Fibroblast of pulmonary artery (primary cell): Measurements from ENCODE around the gene DYRK2.
A peak's percentile ranks its signal among the peaks of the same experiment; 100 is the strongest.

Source experiments
- DNase-seq: peaks from one replicate; pipeline ENCODE4 v3.0.0-alpha.2; 2010; ENCODE audit warnings: low read depth
- H3K4me3 ChIP-seq: replicated peaks from 2 replicates; pipeline ENCODE4 v1.5.1; 2011; ENCODE audit warnings: low read depth, mild to moderate bottlenecking, control low read depth, low read length, moderate library complexity
- CTCF ChIP-seq: IDR thresholded peaks from 2 replicates; pipeline ENCODE4 v1.5.1; 2011; ENCODE audit warnings: mild to moderate bottlenecking, control low read depth, low read length, inconsistent platforms; ENCODE audit errors: missing control alignments

Gene DYRK2

GRCh38 chr12:67659292-67659691 is 10.7 kb downstream of the DYRK2 start:
- no peak overlapping the region for H3K4me3 ChIP-seq

GRCh38 chr12:67661311-67662021 is 12.9 kb downstream of the DYRK2 start:
- no peak overlapping the region for H3K4me3 ChIP-seq
- no peak for DNase-seq
- TF ChIP-seq CTCF: no peak

More at GRCh38 chr12:67659292-67659691, 10.7 kb downstream of the DYRK2 start:
- TF ChIP-seq CTCF: no peak
- DNase-seq: no peak

- TF ChIP-seq CTCF: no peak
- no peak overlapping the region for H3K4me3 ChIP-seq
- DNase-seq: peak; percentile 54
Measured at GRCh38 chr12:67662910-67663538, 14.5 kb downstream of the DYRK2 start.

GRCh38 chr12:67664171-67664570 is 15.6 kb downstream of the DYRK2 start:
- no peak overlapping the region for H3K4me3 ChIP-seq
- no peak for DNase-seq
- TF ChIP-seq CTCF: no peak

GRCh38 chr12:67665679-67666078 is 17.1 kb downstream of the DYRK2 start:
- H3K4me3 ChIP-seq: no peak overlapping the region
- no peak for TF ChIP-seq CTCF
- no peak for DNase-seq

- no peak for TF ChIP-seq CTCF
- H3K4me3 ChIP-seq: no peak overlapping the region
- no peak for DNase-seq
Measured at GRCh38 chr12:67666605-67667004, 18.1 kb downstream of the DYRK2 start.
